GM10266 (cell line): ENCODE results near the gene C11orf24.

Source experiments
- DNase-seq: peaks from one replicate; pipeline ENCODE4 v3.0.0; 2012; ENCODE audit errors: extremely low spot score
- CTCF ChIP-seq: IDR thresholded peaks from 2 replicates; pipeline ENCODE4 v1.5.1; 2012; ENCODE audit warnings: mild to moderate bottlenecking, low read depth; ENCODE audit not compliant: control insufficient read depth, insufficient read depth; ENCODE audit errors: missing control alignments

The C11orf24 gene

DNA sequence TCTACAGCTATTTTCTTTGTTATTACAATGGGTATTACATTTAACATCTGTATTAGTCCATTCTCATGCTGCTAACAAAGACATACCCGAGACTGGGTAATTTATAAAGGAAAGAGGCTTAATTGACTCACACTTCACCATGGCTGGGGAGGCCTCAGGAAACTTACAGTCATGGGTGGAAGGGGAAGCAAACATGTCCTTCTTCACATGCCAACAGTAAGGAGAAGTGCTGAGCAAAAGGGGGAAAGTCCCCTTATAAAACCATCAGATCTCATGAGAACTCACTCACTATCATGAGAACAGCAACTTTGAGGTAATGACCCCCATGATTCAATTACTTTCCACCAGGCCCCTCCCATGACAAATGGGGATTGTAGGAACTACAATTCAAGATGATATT lies 42.2 kb downstream of the C11orf24 start:
- DNase-seq, result no peak
- no peak for TF ChIP-seq CTCF

DNA sequence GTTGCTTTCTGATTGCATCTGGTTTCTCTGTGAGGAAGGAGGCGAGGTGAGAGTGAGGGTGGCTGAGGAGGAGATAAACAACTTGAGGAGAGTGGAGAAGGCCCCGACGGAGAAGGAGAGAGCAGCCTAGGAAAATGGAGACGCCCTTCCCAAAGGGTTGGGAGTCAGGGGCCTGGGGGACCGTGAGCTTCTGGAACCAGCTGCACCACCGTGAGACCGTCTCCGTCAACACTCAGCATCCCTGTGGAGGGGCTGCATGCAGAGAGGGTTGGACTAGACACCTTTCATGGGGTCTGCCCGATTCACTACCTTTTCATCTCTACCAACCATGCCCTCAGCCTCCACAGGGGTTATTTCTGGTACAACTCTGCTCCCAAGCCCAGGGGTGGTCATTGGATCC lies 45.4 kb downstream of the C11orf24 start:
- no peak for DNase-seq

DNA sequence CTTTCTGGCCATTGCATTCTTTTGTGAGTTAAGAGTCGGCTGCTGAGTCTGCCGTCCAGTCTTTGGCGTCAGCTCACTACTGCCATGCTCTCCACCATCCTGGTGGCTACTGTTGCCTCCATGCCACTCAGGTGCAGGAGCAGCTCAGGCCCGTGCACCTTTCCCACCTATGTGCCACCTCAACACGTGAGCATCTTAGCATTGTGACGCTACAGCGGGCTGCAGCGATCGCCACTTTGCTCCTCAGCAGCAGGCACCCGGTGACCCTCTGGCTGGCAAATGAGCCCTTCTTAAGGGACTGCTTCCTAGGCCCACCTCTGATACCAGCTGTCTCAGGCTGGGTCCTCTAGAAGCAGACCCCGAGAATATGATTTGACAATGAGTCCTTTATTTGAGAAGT lies 47.2 kb downstream of the C11orf24 start:
- TF ChIP-seq CTCF, result no peak

More for the DNA sequence above, 45.4 kb downstream of the C11orf24 start:
- TF ChIP-seq CTCF, result no peak

GRCh38 chr11:68223275-68223674 lies 48.5 kb downstream of the C11orf24 start:
- DNase-seq, result no peak
- no peak for TF ChIP-seq CTCF

More for the DNA sequence above, 47.2 kb downstream of the C11orf24 start:
- DNase-seq, result no peak

DNA sequence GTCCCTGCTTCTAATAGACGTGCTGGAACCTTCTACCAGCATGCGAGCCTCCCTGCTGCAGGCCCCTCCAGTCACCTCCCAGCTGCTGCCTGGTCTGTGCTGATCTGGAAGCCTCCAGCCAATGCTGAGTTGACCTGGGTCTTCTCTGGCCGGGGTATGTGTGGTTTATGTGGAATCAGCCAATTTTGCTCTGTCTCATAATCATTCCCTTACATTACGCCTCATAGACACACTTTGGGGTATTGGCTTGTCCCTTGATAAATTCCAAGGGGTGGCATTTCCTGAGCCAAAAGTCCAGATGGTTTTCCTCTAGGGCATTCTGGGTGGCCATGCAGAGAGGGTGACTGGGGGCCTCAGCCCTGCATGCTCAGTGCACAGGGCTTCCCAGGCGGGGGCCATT lies 50.4 kb downstream of the C11orf24 start:
- TF ChIP-seq CTCF, result no peak
- no peak for DNase-seq

DNA sequence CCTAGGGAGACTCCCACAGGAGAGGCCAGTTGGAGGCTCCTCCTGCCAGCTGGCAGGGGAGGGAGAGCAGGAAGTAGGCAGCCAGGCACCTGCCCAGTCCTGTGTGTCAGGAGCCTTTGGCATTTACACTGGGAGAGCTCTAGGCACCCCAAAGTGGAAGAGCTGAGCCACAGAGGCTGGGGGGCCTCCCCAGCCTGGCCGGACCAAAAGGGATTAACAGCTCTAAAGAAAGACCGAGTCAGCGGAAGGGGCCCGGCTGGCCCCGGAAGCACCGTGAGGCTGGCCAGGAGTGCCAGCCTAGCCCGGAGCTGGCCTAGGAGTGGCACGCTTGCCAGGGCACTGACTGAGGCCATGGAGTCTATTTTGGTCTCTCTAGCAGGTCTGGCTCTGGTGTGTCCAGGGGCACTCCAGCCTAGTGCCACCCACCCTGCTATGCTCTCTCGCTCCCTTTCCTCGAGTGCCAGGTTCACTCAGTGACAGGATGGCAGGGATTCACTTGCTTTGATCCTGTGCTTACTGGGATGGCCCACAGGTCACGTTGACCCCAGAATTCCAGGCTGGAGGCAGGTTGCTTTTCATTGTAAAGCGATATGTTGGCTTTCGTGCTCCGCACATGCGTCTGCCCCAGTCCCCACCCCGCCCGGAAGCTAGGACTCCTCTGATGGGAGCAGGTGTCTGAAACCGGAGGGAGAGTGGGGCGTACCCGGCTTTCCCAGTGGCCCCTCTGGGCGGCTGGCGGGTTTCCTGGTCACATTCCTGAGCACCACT lies 55.4 kb downstream of the C11orf24 start:
- no peak for DNase-seq
- TF ChIP-seq CTCF, result no peak

- TF ChIP-seq CTCF, result no peak
- DNase-seq, result no peak
Observed at GRCh38 chr11:68215524-68216170, 56.1 kb downstream of the C11orf24 start.
